ENCODE measurements around the gene MINDY4. TPM values are rescaled to one million over a fixed set of nuclear protein-coding genes. Genes with fewer than 3 reads are reported as not detected.

MINDY4 gene
- total RNA-seq, 6 donors from 2014 or later = 7.7 to 43.0 (median 19.4) TPM

GRCh38 chr7:30926313-30926712 is 155.1 kb downstream of the MINDY4 start:
- peak in 1 of 2 donors; percentile 22 for DNase-seq
- Histone ChIP-seq H3K27ac (peak overlapping the region in 1 of 4 donors; percentile 27), H3K27me3 (no peaks in the 10 kb centered on the region), H3K36me3 (peaks cover 17 to 70% (median 55%) of the 10 kb centered on the region in 4 donors), H3K9me3 (no peaks in the 10 kb centered on the region), H3K4me3 (no peak overlapping the region), H3K4me1 (peaks cover 20 to 45% (median 23%) of the 10 kb centered on the region in 4 donors)
- 40 to 75% methylated on average over 5 of the region's 5 CpGs for WGBS, 2 donors
- TF ChIP-seq EP300 (IDR thresholded peaks at IDR 0.05) (peak in 2 of 4 donors; percentile 91 to 98), POLR2AphosphoS5 (IDR thresholded peaks at IDR 0.05) (peak; percentile 42 to 67), POLR2A (IDR thresholded peaks at IDR 0.05) (peak in 1 of 4 donors; percentile 15), CTCF (IDR thresholded peaks at IDR 0.05) (no peak)
- no peak for ATAC-seq (ENCODE audit: low FRiP score in 2 of 2)

GRCh38 chr7:30927040-30927439 is 155.8 kb downstream of the MINDY4 start:
- H3K27ac ChIP-seq = peak overlapping the region in 1 of 4 donors; percentile 27
- H3K27me3 ChIP-seq = no peaks in the 10 kb centered on the region
- peaks cover 14 to 63% (median 49%) of the 10 kb centered on the region in 4 donors for H3K36me3 ChIP-seq
- peaks cover 16 to 43% (median 17%) of the 10 kb centered on the region in 4 donors for H3K4me1 ChIP-seq
- ATAC-seq (ENCODE audit: low FRiP score in 2 of 2) (no peak), DNase-seq (peak in 1 of 2 donors; percentile 11)
- H3K4me3 ChIP-seq = no peak overlapping the region
- WGBS, 2 donors = 80 to 85% methylated on average over 1 to 3 of the region's 3 CpGs
- no peak for TF ChIP-seq EP300 (IDR thresholded peaks at IDR 0.05)
- H3K9me3 ChIP-seq = no peaks in the 10 kb centered on the region

- no peaks in the 10 kb centered on the region for H3K27me3 ChIP-seq
- no peak overlapping the region for H3K4me3 ChIP-seq
- DNase-seq = no peak
- peaks cover 13 to 58% (median 44%) of the 10 kb centered on the region in 4 donors for H3K36me3 ChIP-seq
- H3K27ac ChIP-seq = peak overlapping the region in 1 of 4 donors; percentile 27
- TF ChIP-seq POLR2A (IDR thresholded peaks at IDR 0.05) (no peak), POLR2AphosphoS5 (IDR thresholded peaks at IDR 0.05) (no peak), CTCF (IDR thresholded peaks at IDR 0.05) (no peak), EP300 (IDR thresholded peaks at IDR 0.05) (no peak)
- H3K9me3 ChIP-seq = no peaks in the 10 kb centered on the region
- peaks cover 13 to 40% (median 15%) of the 10 kb centered on the region in 4 donors for H3K4me1 ChIP-seq
- WGBS, 2 donors = 88 to 92% methylated on average over 3 of the region's 3 CpGs
- ATAC-seq (ENCODE audit: low FRiP score in 2 of 2) = no peak
Measured at GRCh38 chr7:30927559-30927958, 156.3 kb downstream of the MINDY4 start.

GRCh38 chr7:30928254-30928872 is 157.1 kb downstream of the MINDY4 start:
- TF ChIP-seq EP300 (IDR thresholded peaks at IDR 0.05) (no peak), POLR2AphosphoS5 (IDR thresholded peaks at IDR 0.05) (no peak), POLR2A (IDR thresholded peaks at IDR 0.05) (no peak), CTCF (IDR thresholded peaks at IDR 0.05) (no peak)
- Histone ChIP-seq H3K4me1 (peaks cover 11 to 37% (median 13%) of the 10 kb centered on the region in 4 donors), H3K27ac (peak overlapping the region in 1 of 4 donors; percentile 22), H3K9me3 (no peaks in the 10 kb centered on the region), H3K27me3 (no peaks in the 10 kb centered on the region), H3K4me3 (no peak overlapping the region), H3K36me3 (peaks cover 8 to 50% (median 36%) of the 10 kb centered on the region in 4 donors)
- 91 to 95% methylated on average over 11 to 12 of the region's 13 CpGs for WGBS, 2 donors
- ATAC-seq (ENCODE audit: low FRiP score in 2 of 2) (no peak), DNase-seq (peak; percentile 18 to 32)

GRCh38 chr7:30929686-30930085 is 158.5 kb downstream of the MINDY4 start:
- H3K36me3 ChIP-seq = peaks cover 4 to 37% (median 23%) of the 10 kb centered on the region in 4 donors
- no peak for TF ChIP-seq CTCF (IDR thresholded peaks at IDR 0.05)
- no peak for TF ChIP-seq POLR2AphosphoS5 (IDR thresholded peaks at IDR 0.05)
- TF ChIP-seq EP300 (IDR thresholded peaks at IDR 0.05) = no peak
- TF ChIP-seq POLR2A (IDR thresholded peaks at IDR 0.05) = no peak
- no peaks in the 10 kb centered on the region for H3K27me3 ChIP-seq
- 90 to 93% methylated on average over 4 of the region's 4 CpGs for WGBS, 2 donors
- DNase-seq (no peak), ATAC-seq (ENCODE audit: low FRiP score in 2 of 2) (no peak)
- peak overlapping the region in 1 of 4 donors; percentile 1 for H3K27ac ChIP-seq
- no peak overlapping the region for H3K4me3 ChIP-seq
- no peaks in the 10 kb centered on the region for H3K9me3 ChIP-seq
- H3K4me1 ChIP-seq = peaks cover 6 to 33% (median 15%) of the 10 kb centered on the region in 4 donors
